H9 (cell line): ENCODE measurements around the gene DCX. TPM values are rescaled to one million over a fixed set of nuclear protein-coding genes. Genes with fewer than 3 reads are reported as not detected.

ENCODE experiments used
- DNase-seq: peaks from one replicate; pipeline ENCODE4 v3.0.0-alpha.2; 2017
- H2AFZ ChIP-seq: one replicate; pipeline ENCODE4 v1.6.1; 2013; ENCODE audit warnings: mild to moderate bottlenecking, low read length, control low read depth, moderate library complexity
- H2AK5ac ChIP-seq: 2 replicates; pipeline ENCODE4 v1.6.1; 2013; ENCODE audit warnings: low read length, control low read depth, mixed read lengths; ENCODE audit not compliant: insufficient read length
- H2BK120ac ChIP-seq: one replicate; pipeline ENCODE4 v1.6.1; 2013; ENCODE audit warnings: low read depth, mild to moderate bottlenecking, low read length, control low read depth, inconsistent platforms; ENCODE audit not compliant: poor library complexity, severe bottlenecking
- H2BK12ac ChIP-seq: 2 replicates; pipeline ENCODE4 v1.6.1; 2013; ENCODE audit warnings: low read length, control low read depth, mixed read lengths, low read depth; ENCODE audit not compliant: insufficient read length
- H2BK15ac ChIP-seq: 2 replicates; pipeline ENCODE4 v1.6.1; 2013; ENCODE audit warnings: low read depth, low read length, control low read depth
- H2BK20ac ChIP-seq: one replicate; pipeline ENCODE4 v1.6.1; 2013; ENCODE audit warnings: low read depth, mild to moderate bottlenecking, low read length, control low read depth, inconsistent platforms; ENCODE audit not compliant: poor library complexity, severe bottlenecking
- H2BK5ac ChIP-seq: 2 replicates; pipeline ENCODE4 v1.6.1; 2013; ENCODE audit warnings: low read length, control low read depth, mixed read lengths; ENCODE audit not compliant: insufficient read length
- H3K14ac ChIP-seq: 2 replicates; pipeline ENCODE4 v1.6.1; 2013; ENCODE audit warnings: low read length, control low read depth; ENCODE audit not compliant: insufficient read depth
- H3K18ac ChIP-seq: 2 replicates; pipeline ENCODE4 v1.6.1; 2013; ENCODE audit warnings: low read depth, mild to moderate bottlenecking, mixed read lengths, low read length, control low read depth; ENCODE audit not compliant: insufficient read length
- H3K23ac ChIP-seq: 2 replicates; pipeline ENCODE4 v1.6.1; 2013; ENCODE audit warnings: low read length, control low read depth, mixed read lengths, low read depth; ENCODE audit not compliant: insufficient read length
- H3K23me2 ChIP-seq: 2 replicates; pipeline ENCODE4 v1.6.1; 2013; ENCODE audit warnings: low read depth, mild to moderate bottlenecking, mixed read lengths, low read length, control low read depth; ENCODE audit not compliant: insufficient read length, poor library complexity, severe bottlenecking
- H3K27ac ChIP-seq: 2 replicates; pipeline ENCODE4 v1.5.1; 2013; ENCODE audit warnings: low read length, control low read depth, mixed read lengths, low read depth; ENCODE audit not compliant: insufficient read length
- H3K27me3 ChIP-seq: 2 replicates; pipeline ENCODE4 v1.6.1; 2013; ENCODE audit warnings: low read length, control low read depth, inconsistent platforms; ENCODE audit not compliant: insufficient read depth
- H3K4ac ChIP-seq: 2 replicates; pipeline ENCODE4 v1.6.1; 2013; ENCODE audit warnings: low read depth, mild to moderate bottlenecking, control low read depth, inconsistent platforms, low read length, moderate library complexity
- H3K4me1 ChIP-seq: 2 replicates; pipeline ENCODE4 v1.6.1; 2013; ENCODE audit warnings: low read length, control low read depth, inconsistent platforms; ENCODE audit not compliant: insufficient read depth
- H3K4me2 ChIP-seq: 2 replicates; pipeline ENCODE4 v1.6.1; 2013; ENCODE audit warnings: low read length, control low read depth, mixed read lengths; ENCODE audit not compliant: insufficient read length, insufficient read depth
- H3K56ac ChIP-seq: 2 replicates; pipeline ENCODE4 v1.6.1; 2013; ENCODE audit warnings: low read depth, mild to moderate bottlenecking, mixed read lengths, low read length, control low read depth; ENCODE audit not compliant: insufficient read length
- H3K79me1 ChIP-seq: 2 replicates; pipeline ENCODE4 v1.6.1; 2013; ENCODE audit warnings: low read depth, mild to moderate bottlenecking, moderate library complexity, low read length, control low read depth, inconsistent platforms; ENCODE audit not compliant: insufficient read depth, poor library complexity, severe bottlenecking
- H3K79me2 ChIP-seq: 2 replicates; pipeline ENCODE4 v1.6.1; 2013; ENCODE audit warnings: low read length, control low read depth, inconsistent platforms; ENCODE audit not compliant: insufficient read depth
- H3K9ac ChIP-seq: 2 replicates; pipeline ENCODE4 v1.6.1; 2013; ENCODE audit warnings: low read length, control low read depth, mixed read lengths; ENCODE audit not compliant: insufficient read length; ENCODE audit errors: extremely low read depth
- H3K9me3 ChIP-seq: one replicate; pipeline ENCODE4 v1.6.1; 2013; ENCODE audit warnings: low read depth, low read length, inconsistent platforms; ENCODE audit not compliant: control insufficient read depth
- H3T11ph ChIP-seq: one replicate; pipeline ENCODE4 v1.6.1; 2013; ENCODE audit warnings: mild to moderate bottlenecking, low read length, control low read depth, inconsistent platforms
- H4K20me1 ChIP-seq: one replicate; pipeline ENCODE4 v1.6.1; 2013; ENCODE audit not compliant: control insufficient read depth, insufficient read length, insufficient read depth
- H4K5ac ChIP-seq: 2 replicates; pipeline ENCODE4 v1.6.1; 2013; ENCODE audit warnings: low read depth, mild to moderate bottlenecking, mixed read lengths, low read length, control low read depth; ENCODE audit not compliant: insufficient read length
- H4K8ac ChIP-seq: replicated peaks from 2 replicates; pipeline ENCODE4 v1.6.1; 2013; ENCODE audit warnings: low read length, control low read depth, mixed read lengths, low read depth; ENCODE audit not compliant: insufficient read length
- H4K91ac ChIP-seq: 2 replicates; pipeline ENCODE4 v1.6.1; 2013; ENCODE audit warnings: low read depth, mild to moderate bottlenecking, moderate library complexity, mixed read lengths, low read length, control low read depth; ENCODE audit not compliant: insufficient read length
- H3K27ac Mint-ChIP-seq, 3 experiments: 2 replicates in 2 of 3; 3 replicates in 1 of 3; pipeline ENCODE4 v1.8.0; 2020 to 2021; ENCODE audit warnings: mixed read lengths in 3 of 3, mild to moderate bottlenecking in 1 of 3, moderate library complexity in 1 of 3
- H3K27me3 Mint-ChIP-seq: 2 replicates; pipeline ENCODE4 v1.8.0; 2021; ENCODE audit warnings: low read depth, mild to moderate bottlenecking, moderate library complexity, mixed read lengths
- H3K36me3 Mint-ChIP-seq, 3 experiments: 2 replicates in 2 of 3; 3 replicates in 1 of 3; pipeline ENCODE4 v1.8.0; 2020 to 2021; ENCODE audit warnings: low read depth in 3 of 3, mixed read lengths in 3 of 3; ENCODE audit not compliant: insufficient read depth in 1 of 3
- H3K4me1 Mint-ChIP-seq, 2 experiments: 2 replicates each; pipeline ENCODE4 v1.8.0; 2020; ENCODE audit warnings: mixed read lengths in 2 of 2
- H3K4me3 Mint-ChIP-seq, 2 experiments: 2 replicates in 1 of 2; 3 replicates in 1 of 2; pipeline ENCODE4 v1.8.0; 2020 to 2021; ENCODE audit warnings: mild to moderate bottlenecking in 2 of 2, mixed read lengths in 2 of 2, moderate library complexity in 1 of 2
- H3K9me3 Mint-ChIP-seq, 2 experiments: 2 replicates in 1 of 2; 3 replicates in 1 of 2; pipeline ENCODE4 v1.8.0; 2020; ENCODE audit warnings: mild to moderate bottlenecking in 2 of 2, mixed read lengths in 2 of 2, moderate library complexity in 1 of 2
- CTCF ChIP-seq: fragments of 200-600 bp; sonication (generic); conservative IDR thresholded peaks from 3 replicates; pipeline ENCODE4 v1.8.0; 2021; ENCODE audit warnings: antibody characterized with exemption, mild to moderate bottlenecking
- WGBS: extraction: QIAGEN DNeasy Blood & Tissue Kit; methylation state at CpG from one replicate; pipeline ENCODE4 v1.1.7; 2013; ENCODE audit warnings: missing lambda C conversion rate, low lambda C conversion rate, mixed read lengths; ENCODE audit not compliant: insufficient read length; ENCODE audit errors: extremely low coverage; 5-methylcytosine and 5-hydroxymethylcytosine counted together
- total RNA-seq: library from RNA; stranded (reverse); gene quantifications from 2 replicates; pipeline ENCODE4 v1.2.1, GENCODE V29; 2021

DCX gene
- total RNA-seq, 1 experiment from 2014 or later, result 2.0 TPM

GRCh38 chrX:111360839-111361238 is 51.2 kb downstream of the DCX start:
- Histone ChIP-seq H3K27me3 (no peaks in the 10 kb centered on the region), H2AK5ac (no peak overlapping the region), H3K18ac (no peak overlapping the region), H3K56ac (no peak overlapping the region), H3K27ac (no peak overlapping the region), H3K4ac (no peak overlapping the region), H4K8ac (no peak overlapping the region), H3K4me2 (no peak overlapping the region), H2AFZ (no peak overlapping the region), H2BK12ac (no peak overlapping the region), H4K91ac (no peak overlapping the region), H2BK20ac (no peak overlapping the region), H3K4me1 (no peaks in the 10 kb centered on the region), H3K14ac (no peak overlapping the region), H3K79me1 (no peaks in the 10 kb centered on the region), H3K9ac (no peak overlapping the region), H2BK15ac (no peak overlapping the region), H2BK5ac (no peak overlapping the region), H3K9me3 (no peaks in the 10 kb centered on the region), H3K23ac (no peak overlapping the region), H4K5ac (no peak overlapping the region), H3K23me2 (no peaks in the 10 kb centered on the region), H3T11ph (no peak overlapping the region), H3K79me2 (no peaks in the 10 kb centered on the region), H4K20me1 (no peaks in the 10 kb centered on the region), H2BK120ac (no peak overlapping the region)
- Mint-ChIP-seq H3K4me3 (no peak overlapping the region), H3K4me1 (peaks cover 1 to 3% of the 10 kb centered on the region in 2 experiments; a peak in 2 of 4 replicates), H3K27ac (no peak overlapping the region), H3K9me3 (no peaks in the 10 kb centered on the region), H3K36me3 (no peaks in the 10 kb centered on the region), H3K27me3 (no peaks in the 10 kb centered on the region; the same call in 1 of the 2 replicates)
- TF ChIP-seq CTCF, result peak; percentile 68
- no CpG with 5 or more reads among the region's 3 CpGs for WGBS
- no peak for DNase-seq
